SIG-M5 treated with dmso at 0.1 percent for 504 hours (cell line): Measurements from ENCODE around the gene BLACAT1.
"Not testable (repeated sequence)": the region's sequence is repeated elsewhere in the genome, so short reads cannot be mapped to it uniquely, and the experiment has no call there.

Experiments used
- DNase-seq: peaks from one replicate; lab custom pipeline; 2025; ENCODE audit not compliant: unreplicated experiment; lab: John Stamatoyannopoulos, UW

The BLACAT1 gene

GRCh38 chr1:205421798-205422197 lies 34.0 kb downstream of the BLACAT1 start, which contains the start of gene LEMD1:
TSS of gene LEMD1 (minus strand) at chr1:205422056. CDS start at chr1:205420536, 1,520 bp downstream.
- no peak for DNase-seq

- DNase-seq = no peak
These were observed 34.9 kb downstream of the BLACAT1 start for GRCh38 chr1:205420938-205421337.

- DNase-seq = no peak
These were observed 37.8 kb downstream of the BLACAT1 start for GRCh38 chr1:205417870-205418635.

GRCh38 chr1:205416322-205416721 lies 39.5 kb downstream of the BLACAT1 start:
- no peak for DNase-seq

- no peak for DNase-seq
These were observed 45.1 kb downstream of the BLACAT1 start for GRCh38 chr1:205410581-205411298.

- no peak for DNase-seq
These were observed 47.9 kb downstream of the BLACAT1 start for GRCh38 chr1:205407970-205408369.

GRCh38 chr1:205406252-205406651 lies 49.6 kb downstream of the BLACAT1 start:
- not testable (repeated sequence) for DNase-seq
